Heart left ventricle (tissue), 13 donors: Measurements from ENCODE around the gene WHRN.

Source experiments
- CTCF ChIP-seq, 12 donors: fragments of 200-600 bp; sonication (generic) in 4 of 12; IDR thresholded peaks; one replicate each; pipeline versions ENCODE4 v1.5.0 to v1.8.0; 2018 to 2022; ENCODE audit warnings: antibody characterized with exemption in 12 of 12, mild to moderate bottlenecking in 5 of 12
- POLR2A ChIP-seq, 2 donors: fragments of 450-650 bp; IDR thresholded peaks; one replicate each; pipeline ENCODE4 v1.6.1; 2017; ENCODE audit warnings: antibody characterized with exemption in 2 of 2, mild to moderate bottlenecking in 2 of 2, moderate library complexity in 2 of 2
- donor health status: ischemic (EF 13 %, LVEDD 7.1; RV severe dilation, severe dysfunction).
- donor health status: DM: no; HTN: yes; CAD: no.
- donor health status: DM: no; HTN: no; CAD: no.
- donor health status: ischemic (EF 25% LVEDD 6.9; RV normal size, moderate dysfunction).
- donor health status: ischemic (EF 25% LVEDD 5.7; RV mildly dilated, moderate dysfunction).
- donor health status: ischemic (EF 35%, LVEDD 5.7; RV mildly dilated, moderate dysfunction).
- donor health status: nonischemic (EF 11% LVEDD 7.7; RV severe dilation, severe dysfunction).
- donor health status: DM: yes; HTN: yes; CAD: no.
- donor health status: PGD.
- donor health status: ischemic (EF 29% LVEDD 5.4; RV normal size, mild dysfunction).
- donor health status: nonischemic (EF 23%, LVEDD 6.1; RV moderate dilation, normal function).

GRCh38 chr9:114488398-114489129 lies 16.7 kb downstream of the WHRN start:
- TF ChIP-seq CTCF (IDR thresholded peaks at IDR 0.05), result no peak
- no peak for TF ChIP-seq POLR2A (IDR thresholded peaks at IDR 0.05)
